Caki2 (cell line): ENCODE measurements around the gene KMT5C. TPM values are rescaled to one million over a fixed set of nuclear protein-coding genes. Genes with fewer than 3 reads are reported as not detected.

ENCODE experiments used
- DNase-seq: peaks from one replicate; pipeline ENCODE4 v3.0.0-alpha.2; 2015; ENCODE audit warnings: low read depth
- in situ Hi-C: cut with HindIII; loops from 2 replicates; pipeline ENCODE4 v1.10.0; 2016; ENCODE audit warnings: low sequenced_read_pairs, low pct_unique_long_range_greater_than_20kb, mixed read lengths
- total RNA-seq: library from RNA; depleted of rRNA; stranded (reverse); fragments of >200 nt; shearing (Covaris generic); gene quantifications from 2 replicates; pipeline ENCODE4 v1.2.3, GENCODE V29; 2014; ENCODE audit warnings: low replicate concordance

The KMT5C gene
- total RNA-seq, 1 experiment from 2014 or later = 18.4 TPM

- no peak for DNase-seq
- in situ Hi-C loops = no loop called here
Measured at GRCh38 chr19:55358493-55358892, 18.8 kb downstream of the KMT5C start.

- no peak for DNase-seq
- in situ Hi-C loops = no loop called here
Measured at GRCh38 chr19:55358943-55359908, 19.6 kb downstream of the KMT5C start.

- in situ Hi-C loops = no loop called here
- DNase-seq = no peak
Measured at GRCh38 chr19:55360902-55361301, 21.2 kb downstream of the KMT5C start.

GRCh38 chr19:55362174-55362989 is 22.7 kb downstream of the KMT5C start:
- in situ Hi-C loops = no loop called here
- DNase-seq = no peak

GRCh38 chr19:55362990-55363716 is 23.5 kb downstream of the KMT5C start, which contains the start of gene GARIN5B:
TSS of gene GARIN5B (minus strand) at chr19:55363260. CDS start at chr19:55363066, 194 bp downstream.
- no peak for DNase-seq
- in situ Hi-C loops = no loop called here

GRCh38 chr19:55365245-55365644 is 25.6 kb downstream of the KMT5C start:
- DNase-seq = no peak
- in situ Hi-C loops = no loop called here

- in situ Hi-C loops = no loop called here
Measured at GRCh38 chr19:55365964-55366363, 26.3 kb downstream of the KMT5C start.

GRCh38 chr19:55366790-55367189 is 27.1 kb downstream of the KMT5C start:
- no peak for DNase-seq
- in situ Hi-C loops = no loop called here

More at GRCh38 chr19:55365964-55366363, 26.3 kb downstream of the KMT5C start:
- no peak for DNase-seq

GRCh38 chr19:55368106-55368505 is 28.4 kb downstream of the KMT5C start:
- DNase-seq = no peak
- in situ Hi-C loops = no loop called here

- DNase-seq = no peak
- in situ Hi-C loops = no loop called here
Measured at GRCh38 chr19:55368701-55369563, 29.3 kb downstream of the KMT5C start.

- DNase-seq = peak; percentile 50
- in situ Hi-C loops = no loop called here
Measured at GRCh38 chr19:55369653-55370304, 30.1 kb downstream of the KMT5C start.

GRCh38 chr19:55370305-55370988 is 30.8 kb downstream of the KMT5C start, which contains the start of gene IL11:
TSS of gene IL11 (minus strand) at chr19:55370463. CDS start at chr19:55370310, 153 bp downstream.
- in situ Hi-C loops = no loop called here
- no peak for DNase-seq

- no peak for DNase-seq
- in situ Hi-C loops = no loop called here
Measured at GRCh38 chr19:55372316-55373081, 32.8 kb downstream of the KMT5C start.

GRCh38 chr19:55373306-55373992 is 33.8 kb downstream of the KMT5C start:
- no peak for DNase-seq
- in situ Hi-C loops = no loop called here
